ENCODE data around the gene NUP153. TPM values are rescaled to one million over a fixed set of nuclear protein-coding genes. Genes with fewer than 3 reads are reported as not detected.
A peak's percentile ranks its signal among the peaks of the same experiment; 100 is the strongest.

Gene NUP153
- total and polyA plus RNA-seq, 2 of the 8 experiments (the other 6 are each of a cell fraction or from before 2014, with no cell fraction given), result 47.0 to 84.8 TPM

DNA sequence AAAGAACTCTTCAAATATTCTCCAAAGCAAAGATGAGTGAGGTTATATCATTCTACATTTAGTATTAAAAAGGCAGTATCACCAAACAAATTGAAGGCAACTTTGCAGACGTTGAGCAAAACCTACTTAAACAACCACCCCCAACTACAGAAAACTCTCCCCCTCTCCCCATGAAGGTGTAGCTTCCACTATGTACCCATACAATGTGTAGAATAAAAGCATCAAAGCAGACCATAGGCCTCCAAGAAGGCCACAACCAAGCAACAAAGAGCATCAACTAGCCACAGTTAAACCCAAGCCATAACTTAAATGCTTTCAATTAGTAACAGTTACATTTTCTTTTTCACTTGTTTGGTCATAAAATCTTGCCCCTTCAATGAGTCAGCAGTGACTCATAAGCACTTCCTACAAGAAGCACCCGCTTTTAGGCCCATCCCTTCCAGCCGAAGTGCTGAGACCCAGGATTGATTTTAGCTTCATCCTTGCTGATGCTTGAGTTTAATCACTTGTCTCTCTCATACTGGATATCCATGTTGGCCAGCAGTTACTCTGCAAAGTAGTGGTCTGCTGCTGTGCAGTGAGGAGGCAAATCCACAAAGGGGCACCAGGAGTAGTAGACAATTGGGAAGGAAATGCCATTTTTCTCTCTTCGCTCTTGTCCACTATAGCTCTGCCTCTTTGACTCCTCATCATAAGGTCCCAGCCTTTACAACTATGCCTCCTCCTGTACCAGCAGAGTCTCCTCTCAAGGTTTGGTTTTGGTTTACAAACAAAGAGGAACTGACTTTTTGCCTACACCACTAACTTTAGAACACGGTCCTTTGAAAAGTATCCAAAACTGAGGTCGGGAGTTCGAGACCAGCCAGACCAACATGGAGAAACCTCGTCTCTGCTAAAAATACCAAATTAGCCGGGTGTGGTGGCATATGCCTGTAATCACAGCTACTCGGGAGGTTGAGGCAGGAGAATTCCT, 8.4 kb upstream of the NUP153 start:
- Histone ChIP-seq H3K18ac (ENCODE audit: extremely low read depth, low read length) (no peak overlapping the region), H3K4me2 (ENCODE audit: insufficient read depth in 1 of 2, low read depth in 2 of 2, low read length in 2 of 2) (no peak overlapping the region), H4K5ac (ENCODE audit: insufficient read length, low read depth, low read length) (no peak overlapping the region), H3K4ac (replicated peaks; ENCODE audit: insufficient read length, low read depth, low read length) (no peak overlapping the region), H3K4me3 (ENCODE audit: extremely low read depth in 1 of 4, insufficient read depth in 2 of 4, low read depth in 3 of 4, low read length in 4 of 4) (no peak overlapping the region), H3K56ac (replicated peaks; ENCODE audit: insufficient read length, low read depth, low read length) (no peak overlapping the region), H4K20me1 (replicated peaks in 1 of 2; ENCODE audit: control insufficient read depth in 1 of 2, insufficient read depth in 2 of 2, low read length in 2 of 2) (no peaks in the 10 kb centered on the region), H2BK120ac (replicated peaks; ENCODE audit: low read depth, low read length) (no peak overlapping the region), H3K9me3 (ENCODE audit: insufficient read depth in 2 of 2, low read depth in 1 of 2, low read length in 1 of 2) (no peaks in the 10 kb centered on the region), H2AK5ac (ENCODE audit: low read depth, low read length) (no peak overlapping the region), H3K27me3 (replicated peaks in 1 of 4; ENCODE audit: control insufficient read depth in 3 of 4, extremely low read depth in 1 of 4, insufficient read depth in 3 of 4, low read length in 3 of 4) (no peaks in the 10 kb centered on the region), H3K4me1 (replicated peaks in 1 of 4; ENCODE audit: control insufficient read depth in 3 of 4, insufficient read depth in 4 of 4, low read length in 3 of 4) (peaks cover 0 to 3% (median 2%) of the 10 kb centered on the region in 4 experiments; a peak in 3 of 7 replicates), H3K23me2 (ENCODE audit: low read depth, low read length) (no peaks in the 10 kb centered on the region), H3K36me3 (ENCODE audit: control insufficient read depth in 2 of 4, insufficient read depth in 4 of 4, low read length in 3 of 4) (no peaks in the 10 kb centered on the region), H2BK12ac (ENCODE audit: low read depth, low read length) (no peak overlapping the region), H3K9ac (replicated peaks in 1 of 4; ENCODE audit: extremely low read depth in 1 of 4, low read depth in 3 of 4, low read length in 3 of 4) (no peak overlapping the region), H2BK5ac (ENCODE audit: low read depth, low read length) (no peak overlapping the region), H2AFZ (ENCODE audit: low read length) (peak overlapping the region; percentile 72), H3K14ac (ENCODE audit: insufficient read length) (no peak overlapping the region), H3K27ac (ENCODE audit: low read depth, low read length) (no peak overlapping the region), H2BK20ac (ENCODE audit: low read length) (no peak overlapping the region), H2BK15ac (ENCODE audit: low read length) (no peak overlapping the region; the same call in 1 of the 2 replicates), H3K79me1 (ENCODE audit: low read depth, low read length) (no peaks in the 10 kb centered on the region), H3K23ac (ENCODE audit: insufficient read length) (no peak overlapping the region), H4K8ac (ENCODE audit: extremely low read depth, insufficient read depth, low read length) (no peak overlapping the region), H3K79me2 (ENCODE audit: control insufficient read depth in 1 of 2, insufficient read depth in 2 of 2, low read length in 2 of 2) (no peaks in the 10 kb centered on the region), H4K91ac (replicated peaks; ENCODE audit: insufficient read length, low read length) (no peak overlapping the region)
- CTCF ChIA-PET (ENCODE audit: partially characterized antibody), result interaction anchor here (0.6 to 2.4 kb wide), 5 partner anchors 10 to 1925 kb away, joined by 3 to 5 read pairs (median 3); no protein-coding TSS in a partner anchor
- POLR2A ChIA-PET (ENCODE audit: partially characterized antibody), result interaction anchor here (0.7 to 2.2 kb wide), 5 partner anchors 8 to 134 kb away, joined by 3 to 8 read pairs (median 3); partner anchors contain the start of genes FAM8A1 and NUP153
- WGBS, 2 experiments (ENCODE audit: extremely low coverage in 1 of 2, insufficient coverage in 1 of 2, insufficient read length in 1 of 2, insufficient replicate concordance in 2 of 2, low coverage in 1 of 2, low lambda C conversion rate in 2 of 2, missing lambda C conversion rate in 1 of 2), result 85% methylated on average over 10 of the region's 10 CpGs; no CpG with 5 or more reads in 1 of the 2 experiments
- DNase-seq (ENCODE audit: low read depth in 1 of 2, low spot score in 2 of 2) (no peak), FAIRE-seq (no peak)
- TF ChIP-seq GABPA (IDR thresholded peaks at IDR 0.05; ENCODE audit: borderline replicate concordance, insufficient read depth, low read length) (no peak), SRF (IDR thresholded peaks at IDR 0.05; ENCODE audit: low read depth, low read length) (no peak), TEAD4 (IDR thresholded peaks at IDR 0.05; ENCODE audit: low read depth, low read length) (no peak), TBP (IDR thresholded peaks at IDR 0.05; ENCODE audit: low read depth, low read length) (no peak), KDM4A (IDR thresholded peaks at IDR 0.05; ENCODE audit: low read depth, low read length, severe bottlenecking) (no peak), MAFK (IDR thresholded peaks at IDR 0.05; ENCODE audit: low read depth, low read length) (no peak), SAP30 (IDR thresholded peaks at IDR 0.05; ENCODE audit: insufficient read depth, insufficient replicate concordance, low read length) (no peak), SIRT6 (IDR thresholded peaks at IDR 0.05; ENCODE audit: low read length) (no peak), POU5F1 (IDR thresholded peaks at IDR 0.05; ENCODE audit: low read depth, low read length) (no peak), CHD1 (IDR thresholded peaks at IDR 0.05; ENCODE audit: low read depth, low read length) (no peak), CBX8 (IDR thresholded peaks at IDR 0.05; ENCODE audit: borderline replicate concordance, low read depth, low read length) (no peak), TCF12 (IDR thresholded peaks at IDR 0.05; ENCODE audit: low read depth, low read length) (no peak)
